ENCODE data around the gene ZSCAN25.
A peak's percentile ranks its signal among the peaks of the same experiment; 100 is the strongest.
"Not testable (repeated sequence)": the region's sequence is repeated elsewhere in the genome, so short reads cannot be mapped to it uniquely, and the experiment has no call there.

The ZSCAN25 gene

DNA sequence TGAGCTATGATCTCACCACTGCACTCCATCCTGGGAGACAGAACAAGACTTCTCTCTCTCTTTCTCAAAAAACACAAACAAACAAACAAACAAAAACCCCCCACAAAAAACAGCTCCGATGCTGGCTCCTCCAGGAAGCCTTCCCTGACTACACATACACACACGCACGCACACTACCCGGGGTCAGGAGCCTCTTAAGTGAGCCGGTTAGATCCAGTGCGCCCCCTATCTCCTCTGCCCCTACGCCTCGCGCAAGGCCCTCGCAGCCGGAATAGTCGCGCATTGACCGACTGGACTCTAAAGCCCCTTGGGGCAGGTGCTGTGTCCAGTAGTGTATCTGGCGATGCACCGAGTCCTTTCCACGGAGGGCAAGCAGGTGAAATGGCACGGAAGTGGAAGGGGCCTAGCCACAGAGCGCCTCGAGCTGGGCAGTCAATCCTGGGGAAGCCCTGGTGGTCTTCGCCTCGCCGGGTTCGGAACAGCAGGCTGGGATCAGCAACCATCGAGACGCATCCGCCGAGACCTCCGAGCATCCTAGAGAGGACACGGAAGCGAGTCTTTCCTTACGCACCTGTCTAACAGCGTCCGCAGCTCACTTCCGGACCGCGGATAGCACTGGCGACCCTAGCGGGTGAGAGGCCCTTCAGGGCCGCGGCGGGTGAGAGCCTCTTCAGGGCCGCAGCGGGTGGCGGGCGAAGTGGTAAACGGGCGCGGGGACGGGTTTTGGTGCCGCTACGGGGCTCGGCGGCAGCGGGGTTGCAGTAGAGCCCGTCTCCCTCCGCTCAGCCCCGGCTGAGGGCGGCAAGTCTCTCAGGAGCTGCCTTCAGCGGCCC, at the start of gene ZSCAN25:
TSS of gene ZSCAN25 (plus strand) at position 588 of the 833 bp plus-strand sequence. CDS start 2,661 bp downstream, outside the sequence.
- Mint-ChIP-seq H3K4me3 (peak within 1 kb of the TSS; percentile 93), H3K27me3 (no peaks in the 10 kb centered on the region), H3K9me3 (no peaks in the 10 kb centered on the region), H3K4me1 (ENCODE audit: low read depth) (peaks cover 58% of the 10 kb centered on the region), H3K36me3 (ENCODE audit: low read depth) (peaks cover 53% of the 10 kb centered on the region), H3K27ac (peak within 1 kb of the TSS; percentile 96)
- peak; percentile 90 for DNase-seq

- H3K9me3 Mint-ChIP-seq, DNase-seq, H3K4me3 Mint-ChIP-seq, H3K27me3 Mint-ChIP-seq: not testable (repeated sequence)
- peaks cover 86% of the 10 kb centered on the region for H3K36me3 Mint-ChIP-seq (ENCODE audit: low read depth)
- peak overlapping the region; percentile 26 for H3K27ac Mint-ChIP-seq
- peaks cover 13% of the 10 kb centered on the region for H3K4me1 Mint-ChIP-seq (ENCODE audit: low read depth)
Measured at GRCh38 chr7:99568770-99569169, 48.0 kb upstream of the ZSCAN25 start.

- Mint-ChIP-seq H3K9me3 (no peaks in the 10 kb centered on the region), H3K27me3 (no peaks in the 10 kb centered on the region), H3K4me3 (no peak overlapping the region), H3K4me1 (ENCODE audit: low read depth) (no peaks in the 10 kb centered on the region), H3K36me3 (ENCODE audit: low read depth) (peaks cover 74% of the 10 kb centered on the region), H3K27ac (peak overlapping the region; percentile 12)
- no peak for DNase-seq
Measured at GRCh38 chr7:99571768-99572167, 45.0 kb upstream of the ZSCAN25 start.

DNA sequence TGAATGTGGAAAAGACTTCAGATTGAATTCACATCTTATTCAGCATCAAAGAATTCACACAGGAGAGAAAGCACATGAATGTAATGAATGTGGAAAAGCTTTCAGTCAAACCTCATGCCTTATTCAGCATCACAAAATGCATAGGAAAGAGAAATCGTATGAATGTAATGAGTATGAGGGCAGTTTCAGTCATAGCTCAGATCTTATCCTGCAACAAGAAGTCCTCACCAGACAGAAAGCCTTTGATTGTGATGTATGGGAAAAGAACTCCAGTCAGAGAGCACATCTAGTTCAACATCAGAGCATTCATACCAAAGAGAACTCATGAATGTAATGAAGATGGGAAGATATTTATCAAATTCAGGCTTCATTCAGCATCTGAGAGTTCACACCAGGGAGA, 43.5 kb upstream of the ZSCAN25 start:
- Mint-ChIP-seq H3K27ac (peak overlapping the region; percentile 12), H3K27me3 (no peaks in the 10 kb centered on the region)

GRCh38 chr7:99576251-99576650, 40.5 kb upstream of the ZSCAN25 start:
- H3K36me3 Mint-ChIP-seq (ENCODE audit: low read depth), result peaks cover 39% of the 10 kb centered on the region
- H3K9me3 Mint-ChIP-seq, result no peaks in the 10 kb centered on the region
- no peak overlapping the region for H3K27ac Mint-ChIP-seq
- no peaks in the 10 kb centered on the region for H3K27me3 Mint-ChIP-seq
- H3K4me3 Mint-ChIP-seq, result no peak overlapping the region
- DNase-seq, result no peak
- H3K4me1 Mint-ChIP-seq (ENCODE audit: low read depth), result peaks cover 19% of the 10 kb centered on the region

More for the DNA sequence above, 43.5 kb upstream of the ZSCAN25 start:
- no peak for DNase-seq
- Mint-ChIP-seq H3K36me3 (ENCODE audit: low read depth) (peaks cover 66% of the 10 kb centered on the region), H3K9me3 (no peaks in the 10 kb centered on the region), H3K4me1 (ENCODE audit: low read depth) (peaks cover 3% of the 10 kb centered on the region), H3K4me3 (no peak overlapping the region)

GRCh38 chr7:99579281-99579955, 37.3 kb upstream of the ZSCAN25 start:
- H3K27ac Mint-ChIP-seq, result peak overlapping the region; percentile 52

DNA sequence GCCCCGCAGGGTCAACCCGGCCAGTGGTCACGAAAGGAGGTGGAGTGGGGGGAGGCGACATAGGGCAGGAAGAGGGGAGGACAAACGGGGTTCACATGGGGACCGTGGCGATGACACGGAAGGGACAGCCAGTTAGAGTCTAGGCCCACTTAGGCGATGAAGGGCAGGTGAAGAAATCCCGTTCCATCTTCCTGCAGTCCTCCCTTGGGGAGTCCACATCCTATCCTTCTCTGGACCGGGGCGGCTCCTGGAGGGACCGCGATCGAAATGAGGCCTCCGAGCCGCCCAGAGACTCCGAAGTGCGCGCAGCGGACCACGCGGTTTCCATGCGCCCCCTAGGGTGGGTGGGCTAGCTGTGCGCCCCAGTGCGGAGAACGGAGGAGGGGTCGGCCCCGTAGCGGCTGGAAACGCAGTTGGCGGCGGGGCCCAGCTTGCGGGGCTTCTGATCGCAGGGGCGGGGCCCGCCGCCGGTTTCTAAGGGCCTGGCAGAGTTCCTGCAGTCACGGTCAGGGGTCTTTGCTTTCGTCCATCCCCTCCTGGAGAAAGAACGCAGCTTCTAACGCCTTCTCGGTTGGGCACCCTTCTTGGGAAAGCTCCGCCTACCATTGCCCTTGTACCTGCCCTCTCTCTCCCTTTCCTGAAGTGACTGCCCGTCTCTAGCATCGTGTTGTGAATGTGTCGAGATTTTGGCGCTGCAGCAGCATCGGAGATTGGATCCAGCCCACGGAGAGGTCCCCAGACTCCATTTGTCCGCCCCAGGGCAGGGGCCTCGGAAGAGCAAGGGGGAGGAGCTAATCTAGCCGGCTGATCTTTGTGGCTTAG, 36.6 kb upstream of the ZSCAN25 start:
- Mint-ChIP-seq H3K36me3 (ENCODE audit: low read depth) (peaks cover 5% of the 10 kb centered on the region), H3K27me3 (no peaks in the 10 kb centered on the region), H3K27ac (peak overlapping the region; percentile 89), H3K4me1 (ENCODE audit: low read depth) (peaks cover 20% of the 10 kb centered on the region), H3K9me3 (no peaks in the 10 kb centered on the region), H3K4me3 (peak overlapping the region; percentile 77)
- DNase-seq, result peak; percentile 77

More at GRCh38 chr7:99579281-99579955, 37.3 kb upstream of the ZSCAN25 start:
- Mint-ChIP-seq H3K27me3 (no peaks in the 10 kb centered on the region), H3K36me3 (ENCODE audit: low read depth) (peaks cover 11% of the 10 kb centered on the region), H3K9me3 (no peaks in the 10 kb centered on the region), H3K4me3 (peak overlapping the region; percentile 77), H3K4me1 (ENCODE audit: low read depth) (peaks cover 20% of the 10 kb centered on the region)
- no peak for DNase-seq

GRCh38 chr7:99580778-99581332, 35.9 kb upstream of the ZSCAN25 start:
- not testable (repeated sequence) for H3K27me3 Mint-ChIP-seq; H3K36me3 Mint-ChIP-seq (ENCODE audit: low read depth); H3K9me3 Mint-ChIP-seq; DNase-seq
- Mint-ChIP-seq H3K4me3 (peak overlapping the region; percentile 77), H3K27ac (peak overlapping the region; percentile 89), H3K4me1 (ENCODE audit: low read depth) (peaks cover 20% of the 10 kb centered on the region)

DNA sequence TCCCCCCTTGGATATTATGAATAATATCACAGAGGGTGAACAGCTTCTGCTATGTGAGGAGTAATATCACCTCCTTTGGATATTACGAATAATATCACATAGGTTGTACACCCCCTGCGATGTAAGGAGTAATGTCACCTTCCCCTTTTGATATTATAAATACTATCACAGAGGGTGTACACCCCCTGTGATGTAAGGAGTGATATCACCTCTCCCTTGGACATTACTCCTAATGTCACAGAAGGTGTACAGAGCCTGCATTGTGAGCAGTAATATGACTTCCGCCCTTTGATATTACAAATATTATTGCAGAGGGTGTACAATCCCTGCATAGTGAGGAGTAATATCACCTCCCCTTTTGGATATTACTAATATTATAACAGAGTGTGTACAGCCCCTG, 27.9 kb upstream of the ZSCAN25 start:
- no peaks in the 10 kb centered on the region for H3K4me1 Mint-ChIP-seq (ENCODE audit: low read depth)
- no peaks in the 10 kb centered on the region for H3K9me3 Mint-ChIP-seq
- no peaks in the 10 kb centered on the region for H3K36me3 Mint-ChIP-seq (ENCODE audit: low read depth)

GRCh38 chr7:99594948-99595745, 21.6 kb upstream of the ZSCAN25 start:
- H3K4me3 Mint-ChIP-seq, result no peak overlapping the region
- no peak for DNase-seq
- H3K36me3 Mint-ChIP-seq (ENCODE audit: low read depth), result no peaks in the 10 kb centered on the region
- H3K27ac Mint-ChIP-seq, result no peak overlapping the region
- no peaks in the 10 kb centered on the region for H3K9me3 Mint-ChIP-seq
- no peaks in the 10 kb centered on the region for H3K27me3 Mint-ChIP-seq
- no peaks in the 10 kb centered on the region for H3K4me1 Mint-ChIP-seq (ENCODE audit: low read depth)

More for the DNA sequence above, 27.9 kb upstream of the ZSCAN25 start:
- no peak overlapping the region for H3K4me3 Mint-ChIP-seq
- no peak overlapping the region for H3K27ac Mint-ChIP-seq
- no peak for DNase-seq
- no peaks in the 10 kb centered on the region for H3K27me3 Mint-ChIP-seq

DNA sequence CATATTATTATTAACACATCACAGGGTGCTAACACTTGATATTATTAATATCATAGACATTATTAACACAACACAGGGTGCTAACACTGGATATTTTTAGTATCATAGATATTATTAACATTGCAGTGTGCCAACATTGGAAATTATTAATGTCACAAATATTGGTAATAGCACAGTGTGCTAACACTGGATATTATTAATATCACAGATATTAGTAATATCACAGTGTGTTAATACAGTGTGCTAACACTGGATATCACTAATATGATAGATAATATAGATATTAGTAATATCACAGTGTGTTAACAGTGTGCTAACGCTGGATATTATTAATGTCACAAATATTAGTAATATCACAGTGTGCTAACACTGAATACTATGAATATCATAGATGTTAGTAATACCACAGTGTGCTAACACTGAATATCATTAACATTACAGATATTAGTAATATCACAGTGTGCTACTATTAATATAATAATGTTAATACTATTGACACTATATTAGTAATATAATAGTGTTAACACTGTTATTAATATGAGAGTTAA, 20.3 kb upstream of the ZSCAN25 start:
- Mint-ChIP-seq H3K27me3 (no peaks in the 10 kb centered on the region), H3K4me1 (ENCODE audit: low read depth) (no peaks in the 10 kb centered on the region), H3K36me3 (ENCODE audit: low read depth) (no peaks in the 10 kb centered on the region), H3K4me3 (no peak overlapping the region), H3K27ac (no peak overlapping the region), H3K9me3 (no peaks in the 10 kb centered on the region)
- no peak for DNase-seq

GRCh38 chr7:99597762-99598501, 18.8 kb upstream of the ZSCAN25 start, which contains the start of gene TMEM225B:
Gene TMEM225B, plus strand, starts transcription at chr7:99598267. Its CDS starts 6,122 bp downstream, at chr7:99604389.
- no peaks in the 10 kb centered on the region for H3K4me1 Mint-ChIP-seq (ENCODE audit: low read depth)
- no peaks in the 10 kb centered on the region for H3K27me3 Mint-ChIP-seq
- H3K27ac Mint-ChIP-seq, result no peak within 1 kb of the TSS
- H3K9me3 Mint-ChIP-seq, result no peaks in the 10 kb centered on the region
- no peak within 1 kb of the TSS for H3K4me3 Mint-ChIP-seq
- no peaks in the 10 kb centered on the region for H3K36me3 Mint-ChIP-seq (ENCODE audit: low read depth)
- no peak for DNase-seq

- no peaks in the 10 kb centered on the region for H3K36me3 Mint-ChIP-seq (ENCODE audit: low read depth)
- H3K27ac Mint-ChIP-seq, result no peak overlapping the region
- no peaks in the 10 kb centered on the region for H3K27me3 Mint-ChIP-seq
- DNase-seq, result no peak
- H3K4me3 Mint-ChIP-seq, result no peak overlapping the region
- no peaks in the 10 kb centered on the region for H3K9me3 Mint-ChIP-seq
- no peaks in the 10 kb centered on the region for H3K4me1 Mint-ChIP-seq (ENCODE audit: low read depth)
Measured at GRCh38 chr7:99599836-99600235, 16.9 kb upstream of the ZSCAN25 start.
